Peyer's patch (tissue), 4 donors: ENCODE measurements around the gene BBS1.

Experiments used
- CTCF ChIP-seq, 6 experiments: fragments of 450-650 bp in 4 of 6; fragments of 200-600 bp in 2 of 6; sonication (generic) in 1 of 6; IDR thresholded peaks; one replicate each; pipeline ENCODE4 v1.5.1; 2017 to 2019; ENCODE audit warnings: antibody characterized with exemption in 6 of 6, mild to moderate bottlenecking in 3 of 6, moderate library complexity in 1 of 6
- POLR2A ChIP-seq, 2 donors: fragments of 450-650 bp; IDR thresholded peaks; one replicate each; pipeline ENCODE4 v1.5.1; 2017; ENCODE audit warnings: antibody characterized with exemption in 2 of 2, mild to moderate bottlenecking in 2 of 2, moderate library complexity in 2 of 2

GRCh38 chr11:66549696-66550095 is 39.3 kb downstream of the BBS1 start:
- TF ChIP-seq CTCF (IDR thresholded peaks at IDR 0.05): no peak
- no peak for TF ChIP-seq POLR2A (IDR thresholded peaks at IDR 0.05)
